Effector CD8-positive, alpha-beta T cell (primary cell): Measurements from ENCODE around the gene DACT2.
"Not testable (repeated sequence)": the region's sequence is repeated elsewhere in the genome, so short reads cannot be mapped to it uniquely, and the experiment has no call there.

Experiments used
- DNase-seq: peaks from one replicate; lab custom pipeline; 2025; lab: John Stamatoyannopoulos, UW

DACT2 gene

GRCh38 chr6:168326294-168327261, 7.0 kb upstream of the DACT2 start:
- DNase-seq = no peak

DNA sequence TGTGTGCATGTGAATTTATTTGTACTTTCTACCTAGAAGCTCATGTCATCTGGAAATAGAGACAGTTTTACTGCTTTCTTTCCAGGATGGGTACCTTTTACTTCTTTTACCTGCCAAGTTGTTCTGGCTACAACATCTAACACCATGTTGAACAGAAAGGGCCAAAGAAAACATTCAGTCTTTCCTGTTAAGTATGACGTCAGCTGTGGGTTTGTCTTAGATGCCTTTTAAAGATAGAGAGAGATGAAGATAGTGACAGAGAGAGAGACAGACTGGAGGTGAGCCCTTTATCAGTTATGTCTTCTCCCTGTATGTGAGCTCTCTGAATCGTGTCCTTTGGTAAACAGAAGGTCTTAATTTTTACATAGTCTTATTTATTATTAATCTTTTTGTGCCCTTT, 3.4 kb upstream of the DACT2 start:
- no peak for DNase-seq

GRCh38 chr6:168320634-168321033, 1.1 kb upstream of the DACT2 start:
- no peak for DNase-seq

DNA sequence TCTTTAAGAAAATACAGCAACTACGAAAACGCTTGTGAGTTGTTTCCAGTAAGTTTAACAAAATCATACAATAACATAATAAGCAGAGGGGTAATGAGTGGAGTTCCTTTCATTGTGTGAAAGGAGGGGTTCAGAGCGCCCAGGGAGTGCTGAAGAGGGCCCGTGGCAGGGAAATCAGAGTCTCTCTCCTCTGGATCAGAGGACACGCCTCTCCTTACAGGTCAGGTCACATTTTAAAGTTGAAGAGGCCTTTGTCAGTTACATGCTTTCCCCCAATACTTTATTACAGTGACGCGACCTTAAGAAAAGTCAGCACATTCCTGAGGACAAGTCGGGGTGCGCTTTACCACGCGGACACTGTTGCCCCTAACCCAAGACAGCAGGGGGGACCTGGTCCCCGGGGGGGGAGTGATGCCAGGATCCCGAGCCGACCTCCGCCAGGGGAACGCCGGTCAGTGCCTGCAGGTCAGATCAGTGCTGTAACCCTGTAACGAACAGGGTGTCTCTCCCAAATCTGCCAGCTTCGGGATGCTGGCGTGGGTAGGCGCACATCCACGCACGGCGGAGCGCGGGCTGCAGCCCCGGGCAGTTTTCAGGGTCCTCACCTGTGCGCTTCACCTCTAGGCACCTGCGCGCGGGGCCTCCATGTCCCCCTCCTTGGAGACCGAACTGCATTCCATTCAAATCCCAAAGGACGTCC, 848 bp downstream of the DACT2 start:
- DNase-seq = no peak

- no peak for DNase-seq
Observed at GRCh38 chr6:168318090-168318489, 1.5 kb downstream of the DACT2 start.

DNA sequence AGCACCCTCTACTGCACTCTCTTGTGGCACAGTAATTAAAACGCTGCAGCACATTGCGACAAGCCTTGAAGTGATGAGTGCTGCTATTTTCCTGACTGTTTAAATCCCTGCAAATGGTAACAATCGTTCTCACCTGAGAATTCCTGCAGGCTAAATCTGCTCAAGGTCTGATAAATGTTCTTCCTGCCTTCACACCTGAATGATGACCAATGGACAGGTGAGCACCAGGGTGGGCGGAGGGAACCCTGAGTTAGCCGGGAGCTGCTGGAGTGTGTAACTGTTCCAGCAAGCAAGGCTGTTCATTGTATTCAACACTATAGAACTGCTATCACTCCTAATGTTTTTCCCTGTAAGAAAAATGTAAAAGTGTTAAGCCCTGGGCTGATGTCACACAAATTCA, 4.0 kb downstream of the DACT2 start:
- DNase-seq = no peak

GRCh38 chr6:168314948-168315347, 4.6 kb downstream of the DACT2 start:
- no peak for DNase-seq

DNA sequence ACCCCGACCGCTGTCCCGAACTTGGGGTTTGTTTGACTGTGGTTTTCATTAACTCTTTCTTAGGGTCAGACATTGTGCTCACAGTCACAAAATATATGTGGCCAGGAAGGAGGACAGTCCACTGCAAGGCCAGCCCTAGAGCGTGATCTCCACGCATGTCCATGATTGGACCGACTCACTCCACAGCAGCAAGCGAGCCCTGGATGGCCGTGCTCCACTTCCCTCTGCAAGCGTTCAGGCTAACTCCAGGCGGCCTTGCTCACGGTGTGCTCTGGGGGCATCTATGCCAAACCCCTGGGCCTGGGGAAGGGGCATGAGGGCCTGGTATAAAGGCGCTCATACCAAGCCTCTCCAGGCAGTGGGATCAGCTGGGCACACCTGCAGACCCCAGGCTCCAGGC, 5.6 kb downstream of the DACT2 start:
- DNase-seq = no peak

- no peak for DNase-seq
Observed at GRCh38 chr6:168313431-168314011, 6.1 kb downstream of the DACT2 start.

GRCh38 chr6:168312125-168312507, 7.5 kb downstream of the DACT2 start:
- DNase-seq = not testable (repeated sequence)

DNA sequence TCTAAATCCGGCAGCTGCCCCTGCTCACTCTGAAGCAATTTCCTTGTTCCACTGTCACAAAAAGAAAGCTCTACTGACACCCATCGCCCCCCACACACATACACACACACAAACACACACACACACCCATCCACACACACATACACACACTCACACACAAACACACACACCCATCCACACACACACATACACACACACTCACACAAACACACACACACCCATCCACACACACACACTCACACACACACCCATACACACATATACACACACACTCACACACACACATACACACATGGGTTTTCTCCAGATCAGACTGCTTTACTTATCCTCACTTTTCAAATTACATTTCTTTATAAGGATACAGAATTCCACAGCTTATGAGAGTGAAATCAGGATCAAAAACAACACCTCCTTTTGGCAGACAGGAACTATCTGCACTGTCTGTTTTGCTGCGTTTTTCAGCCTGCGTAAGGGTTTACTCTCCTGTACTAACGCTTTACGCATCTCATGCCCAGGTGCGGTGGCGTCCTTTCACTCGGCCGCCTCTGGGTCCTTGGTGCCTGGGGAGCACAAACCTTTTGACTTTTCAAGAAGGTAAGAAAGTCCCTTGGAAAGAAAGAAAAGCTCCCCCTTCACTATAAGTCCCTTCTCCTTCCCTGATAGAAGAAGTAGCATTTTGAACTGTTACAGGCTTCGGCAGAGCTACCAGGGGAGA, 8.0 kb downstream of the DACT2 start:
- no peak for DNase-seq

GRCh38 chr6:168310945-168311344, 8.6 kb downstream of the DACT2 start:
- no peak for DNase-seq

DNA sequence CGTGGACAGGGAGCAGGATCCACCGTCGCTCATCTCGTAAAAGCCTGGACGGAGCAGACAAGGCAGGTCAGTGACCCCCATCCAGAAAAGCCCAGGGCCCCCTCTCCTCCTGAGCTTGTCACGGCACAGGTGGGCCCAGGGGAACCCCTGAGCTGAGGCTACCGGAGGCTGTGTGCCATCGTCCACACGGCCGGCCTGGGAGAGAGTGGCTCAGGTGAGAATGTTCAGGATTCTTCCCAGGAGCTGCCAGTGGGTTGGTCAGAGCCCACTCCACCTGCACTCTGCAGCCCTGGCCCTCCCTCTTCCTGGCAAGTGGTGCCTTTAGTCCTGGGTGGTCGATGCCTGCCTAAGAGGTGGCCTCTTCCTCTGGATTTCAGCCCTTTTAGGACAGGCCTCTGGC, 9.2 kb downstream of the DACT2 start:
- no peak for DNase-seq

GRCh38 chr6:168309997-168310396, 9.6 kb downstream of the DACT2 start:
- no peak for DNase-seq

DNA sequence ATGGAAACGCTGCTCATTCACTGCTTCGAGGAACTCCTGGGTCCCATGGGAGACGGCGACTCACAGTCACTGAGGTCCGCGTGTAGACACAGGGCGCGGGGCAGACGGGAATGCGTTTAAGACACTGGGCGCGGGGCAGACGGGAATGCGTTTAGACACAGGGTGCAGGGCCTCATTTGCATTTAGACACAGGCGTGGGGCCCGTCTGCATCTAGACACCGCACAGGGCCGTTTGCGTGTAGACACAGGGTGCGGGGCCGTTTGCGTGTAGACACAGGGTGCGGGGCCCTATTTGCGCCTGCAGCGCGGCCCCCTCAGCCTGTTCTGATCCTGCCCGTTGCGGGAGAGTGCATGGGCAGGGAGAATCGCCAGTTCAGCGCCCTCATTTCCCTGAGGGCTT, 10.4 kb downstream of the DACT2 start:
- no peak for DNase-seq

DNA sequence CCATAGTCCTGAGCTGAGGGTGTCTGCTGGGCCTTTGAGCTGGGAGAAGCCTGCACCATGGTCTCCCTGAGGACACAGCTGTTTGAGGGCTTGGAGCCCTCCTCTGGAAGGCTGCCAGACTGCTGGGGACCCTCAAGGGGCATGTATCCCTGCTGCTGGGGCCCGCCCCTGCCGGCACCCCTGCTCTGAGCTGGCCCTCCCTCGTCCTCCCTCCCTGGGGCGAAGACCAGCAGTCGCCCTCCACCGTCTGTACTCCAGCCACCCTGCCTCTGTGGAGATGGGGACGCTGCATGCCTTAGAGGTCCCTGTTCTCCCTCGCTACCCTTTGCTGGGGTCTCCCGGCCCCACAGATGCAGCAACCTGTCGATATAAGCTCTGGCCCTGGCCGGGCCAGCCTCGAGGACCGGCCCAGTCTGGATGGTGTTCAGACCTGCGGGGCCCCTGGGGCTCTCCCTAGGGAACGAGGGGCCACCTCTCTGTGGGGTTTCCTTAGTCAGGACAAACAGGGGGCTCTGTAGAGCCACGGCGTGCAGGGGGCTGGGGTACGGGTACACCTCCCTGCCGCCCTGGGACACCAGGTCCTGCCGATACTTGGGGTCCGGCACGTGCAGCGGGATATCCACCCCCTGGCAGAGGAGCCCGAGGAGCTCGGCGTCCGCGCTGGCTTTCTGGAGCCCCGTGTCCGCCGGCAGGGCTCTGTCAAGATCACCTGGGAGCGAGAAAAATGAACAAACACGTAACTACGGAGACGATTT, 11.0 kb downstream of the DACT2 start:
- DNase-seq = no peak

GRCh38 chr6:168307695-168308021, 11.9 kb downstream of the DACT2 start:
- DNase-seq = no peak

GRCh38 chr6:168307015-168307694, 12.4 kb downstream of the DACT2 start:
- no peak for DNase-seq

GRCh38 chr6:168305863-168306262, 13.7 kb downstream of the DACT2 start:
- no peak for DNase-seq

DNA sequence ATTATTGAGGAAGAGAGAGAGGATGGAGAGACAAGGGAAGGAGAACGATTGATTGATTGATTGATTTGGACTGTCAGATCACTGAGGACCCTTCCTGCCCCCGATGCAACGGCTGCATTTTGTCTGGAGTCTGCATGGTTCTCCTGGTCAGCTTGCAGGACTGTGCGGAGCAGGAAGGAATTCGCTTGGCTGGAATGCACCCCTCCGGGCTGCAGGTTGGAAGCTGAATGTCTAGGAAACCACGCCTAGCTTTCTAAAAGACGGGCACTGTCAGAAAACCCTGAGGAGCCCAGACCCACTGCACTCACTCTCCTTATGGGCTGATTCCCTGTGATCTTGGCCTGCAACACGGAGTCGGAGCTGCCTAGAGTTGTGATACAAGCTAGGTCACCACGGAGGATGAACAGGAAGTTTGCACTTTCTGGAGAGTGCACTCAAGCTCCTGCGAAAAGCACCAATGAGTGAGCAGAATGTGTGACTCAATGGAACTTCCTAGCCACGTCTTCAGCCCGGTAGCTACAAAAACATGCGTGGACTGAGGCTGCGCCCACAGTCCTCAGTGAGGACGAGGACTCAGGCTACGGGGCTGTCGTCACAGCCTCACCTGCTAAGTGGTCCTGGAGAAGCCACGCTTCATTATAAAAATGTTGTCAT, 14.4 kb downstream of the DACT2 start:
- no peak for DNase-seq

DNA sequence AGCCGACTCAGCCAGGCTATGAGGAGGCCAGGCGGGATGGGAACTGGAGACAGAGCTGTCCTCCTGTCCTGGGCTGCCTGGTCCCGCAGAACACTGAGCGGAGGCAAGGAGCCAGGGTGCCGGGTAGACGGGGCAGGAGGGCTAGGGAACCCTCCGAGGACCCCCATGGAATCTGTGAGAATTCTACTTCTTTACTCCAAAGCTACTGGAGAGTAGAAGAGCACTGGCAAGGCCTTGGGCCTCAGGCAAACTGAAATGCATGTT, 14.9 kb downstream of the DACT2 start:
- no peak for DNase-seq
